ENCODE results near the gene RBBP8.

GRCh38 chr18:22930089-22930713 is 2.9 kb upstream of the RBBP8 start:
- TF ChIP-seq CTCF (IDR thresholded peaks at IDR 0.05 in 2 of 3, conservative IDR thresholded peaks at IDR 0.05 in 1 of 3; ENCODE audit: control insufficient read depth in 2 of 3, extremely low read depth in 1 of 3, insufficient read depth in 1 of 3, low read depth in 3 of 3, low read length in 3 of 3) (peak; percentile 77 to 86 (median 84)), TCF7 (IDR thresholded peaks at IDR 0.05; ENCODE audit: borderline replicate concordance) (no peak), TBL1XR1 (IDR thresholded peaks at IDR 0.05; ENCODE audit: low read depth, low read length) (no peak), MEF2A (IDR thresholded peaks at IDR 0.05; ENCODE audit: insufficient read depth, low read depth, low read length) (no peak)
